Measurements from ENCODE around the gene CLMN. TPM values are rescaled to one million over a fixed set of nuclear protein-coding genes. Genes with fewer than 3 reads are reported as not detected.

Gene CLMN
- total RNA-seq, 2 experiments from 2014 or later, result 0.27 to 0.67 TPM

GRCh38 chr14:95363468-95363954, 43.8 kb upstream of the CLMN start:
- no peak overlapping the region for H3K4me3 Mint-ChIP-seq
- Histone ChIP-seq H3K9me3 (ENCODE audit: control insufficient read depth in 1 of 2, insufficient read depth in 1 of 2, low read length in 2 of 2) (no peaks in the 10 kb centered on the region), H3K4me1 (ENCODE audit: insufficient read depth, low read length) (peaks cover 3% of the 10 kb centered on the region), H3K36me3 (ENCODE audit: insufficient read depth, low read length) (no peaks in the 10 kb centered on the region), H3K27me3 (ENCODE audit: control insufficient read depth in 1 of 2, insufficient read depth in 2 of 2, low read length in 2 of 2) (peaks cover 22 to 53% of the 10 kb centered on the region in 2 experiments), H3K4me3 (ENCODE audit: low read length) (no peak overlapping the region), H3K27ac (ENCODE audit: low read depth in 1 of 2, low read length in 2 of 2) (no peak overlapping the region)
- ATAC-seq (ENCODE audit: poor library complexity) (no peak), DNase-seq (no peak)
- no peak overlapping the region for H3K27ac Mint-ChIP-seq
- H3K27me3 Mint-ChIP-seq, result peaks cover 76% of the 10 kb centered on the region
- POLR2A ChIA-PET, result no interaction called here
- intact Hi-C loops (cut with DNase I, micrococcal nuclease), result no loop called here
- no peaks in the 10 kb centered on the region for H3K36me3 Mint-ChIP-seq (ENCODE audit: low read depth)
- TF ChIP-seq, protein P1, sequence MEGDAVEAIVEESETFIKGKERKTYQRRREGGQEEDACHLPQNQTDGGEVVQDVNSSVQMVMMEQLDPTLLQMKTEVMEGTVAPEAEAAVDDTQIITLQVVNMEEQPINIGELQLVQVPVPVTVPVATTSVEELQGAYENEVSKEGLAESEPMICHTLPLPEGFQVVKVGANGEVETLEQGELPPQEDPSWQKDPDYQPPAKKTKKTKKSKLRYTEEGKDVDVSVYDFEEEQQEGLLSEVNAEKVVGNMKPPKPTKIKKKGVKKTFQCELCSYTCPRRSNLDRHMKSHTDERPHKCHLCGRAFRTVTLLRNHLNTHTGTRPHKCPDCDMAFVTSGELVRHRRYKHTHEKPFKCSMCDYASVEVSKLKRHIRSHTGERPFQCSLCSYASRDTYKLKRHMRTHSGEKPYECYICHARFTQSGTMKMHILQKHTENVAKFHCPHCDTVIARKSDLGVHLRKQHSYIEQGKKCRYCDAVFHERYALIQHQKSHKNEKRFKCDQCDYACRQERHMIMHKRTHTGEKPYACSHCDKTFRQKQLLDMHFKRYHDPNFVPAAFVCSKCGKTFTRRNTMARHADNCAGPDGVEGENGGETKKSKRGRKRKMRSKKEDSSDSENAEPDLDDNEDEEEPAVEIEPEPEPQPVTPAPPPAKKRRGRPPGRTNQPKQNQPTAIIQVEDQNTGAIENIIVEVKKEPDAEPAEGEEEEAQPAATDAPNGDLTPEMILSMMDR (IDR thresholded peaks at IDR 0.05), result no peak
- no peaks in the 10 kb centered on the region for H3K9me3 Mint-ChIP-seq
- H3K4me1 Mint-ChIP-seq (ENCODE audit: low read depth), result no peaks in the 10 kb centered on the region
- CTCF ChIA-PET, result no interaction called here

- intact Hi-C loops (cut with DNase I, micrococcal nuclease), result no loop called here
- peaks cover 81% of the 10 kb centered on the region for H3K27me3 Mint-ChIP-seq
- Histone ChIP-seq H3K4me1 (ENCODE audit: insufficient read depth, low read length) (peaks cover 3% of the 10 kb centered on the region), H3K36me3 (ENCODE audit: insufficient read depth, low read length) (no peaks in the 10 kb centered on the region), H3K9me3 (ENCODE audit: control insufficient read depth in 1 of 2, insufficient read depth in 1 of 2, low read length in 2 of 2) (no peaks in the 10 kb centered on the region), H3K4me3 (ENCODE audit: low read length) (no peak overlapping the region), H3K27me3 (ENCODE audit: control insufficient read depth in 1 of 2, insufficient read depth in 2 of 2, low read length in 2 of 2) (peaks cover 22 to 53% of the 10 kb centered on the region in 2 experiments), H3K27ac (ENCODE audit: low read depth in 1 of 2, low read length in 2 of 2) (no peak overlapping the region)
- ChIA-PET POLR2A (no interaction called here), CTCF (no interaction called here)
- ATAC-seq (ENCODE audit: poor library complexity) (no peak), DNase-seq (no peak)
- H3K9me3 Mint-ChIP-seq, result no peaks in the 10 kb centered on the region
- no peak overlapping the region for H3K27ac Mint-ChIP-seq
- TF ChIP-seq, protein P1 (IDR thresholded peaks at IDR 0.05), result no peak
- no peaks in the 10 kb centered on the region for H3K36me3 Mint-ChIP-seq (ENCODE audit: low read depth)
- H3K4me1 Mint-ChIP-seq (ENCODE audit: low read depth), result no peaks in the 10 kb centered on the region
- no peak overlapping the region for H3K4me3 Mint-ChIP-seq
Measured at GRCh38 chr14:95362138-95362494, 42.4 kb upstream of the CLMN start.

- Histone ChIP-seq H3K4me1 (ENCODE audit: insufficient read depth, low read length) (peaks cover 3% of the 10 kb centered on the region), H3K9me3 (ENCODE audit: control insufficient read depth in 1 of 2, insufficient read depth in 1 of 2, low read length in 2 of 2) (no peaks in the 10 kb centered on the region), H3K27ac (ENCODE audit: low read depth in 1 of 2, low read length in 2 of 2) (no peak overlapping the region), H3K36me3 (ENCODE audit: insufficient read depth, low read length) (no peaks in the 10 kb centered on the region), H3K4me3 (ENCODE audit: low read length) (no peak overlapping the region), H3K27me3 (ENCODE audit: control insufficient read depth in 1 of 2, insufficient read depth in 2 of 2, low read length in 2 of 2) (peaks cover 22 to 53% of the 10 kb centered on the region in 2 experiments)
- intact Hi-C loops (cut with DNase I, micrococcal nuclease), result no loop called here
- no peaks in the 10 kb centered on the region for H3K9me3 Mint-ChIP-seq
- no peak overlapping the region for H3K27ac Mint-ChIP-seq
- TF ChIP-seq, protein P1 (IDR thresholded peaks at IDR 0.05), result peak; percentile 32
- H3K4me1 Mint-ChIP-seq (ENCODE audit: low read depth), result no peaks in the 10 kb centered on the region
- POLR2A ChIA-PET, result no interaction called here
- H3K27me3 Mint-ChIP-seq, result peaks cover 81% of the 10 kb centered on the region
- CTCF ChIA-PET, result no interaction called here
- ATAC-seq (ENCODE audit: poor library complexity), result no peak
- no peaks in the 10 kb centered on the region for H3K36me3 Mint-ChIP-seq (ENCODE audit: low read depth)
- peak in 6 of 14 experiments; percentile 1 to 52 (median 12) for DNase-seq
- H3K4me3 Mint-ChIP-seq, result no peak overlapping the region
Measured at GRCh38 chr14:95361373-95362137, 41.8 kb upstream of the CLMN start.
